ENCODE data around the gene LHX4.

Gene LHX4

DNA sequence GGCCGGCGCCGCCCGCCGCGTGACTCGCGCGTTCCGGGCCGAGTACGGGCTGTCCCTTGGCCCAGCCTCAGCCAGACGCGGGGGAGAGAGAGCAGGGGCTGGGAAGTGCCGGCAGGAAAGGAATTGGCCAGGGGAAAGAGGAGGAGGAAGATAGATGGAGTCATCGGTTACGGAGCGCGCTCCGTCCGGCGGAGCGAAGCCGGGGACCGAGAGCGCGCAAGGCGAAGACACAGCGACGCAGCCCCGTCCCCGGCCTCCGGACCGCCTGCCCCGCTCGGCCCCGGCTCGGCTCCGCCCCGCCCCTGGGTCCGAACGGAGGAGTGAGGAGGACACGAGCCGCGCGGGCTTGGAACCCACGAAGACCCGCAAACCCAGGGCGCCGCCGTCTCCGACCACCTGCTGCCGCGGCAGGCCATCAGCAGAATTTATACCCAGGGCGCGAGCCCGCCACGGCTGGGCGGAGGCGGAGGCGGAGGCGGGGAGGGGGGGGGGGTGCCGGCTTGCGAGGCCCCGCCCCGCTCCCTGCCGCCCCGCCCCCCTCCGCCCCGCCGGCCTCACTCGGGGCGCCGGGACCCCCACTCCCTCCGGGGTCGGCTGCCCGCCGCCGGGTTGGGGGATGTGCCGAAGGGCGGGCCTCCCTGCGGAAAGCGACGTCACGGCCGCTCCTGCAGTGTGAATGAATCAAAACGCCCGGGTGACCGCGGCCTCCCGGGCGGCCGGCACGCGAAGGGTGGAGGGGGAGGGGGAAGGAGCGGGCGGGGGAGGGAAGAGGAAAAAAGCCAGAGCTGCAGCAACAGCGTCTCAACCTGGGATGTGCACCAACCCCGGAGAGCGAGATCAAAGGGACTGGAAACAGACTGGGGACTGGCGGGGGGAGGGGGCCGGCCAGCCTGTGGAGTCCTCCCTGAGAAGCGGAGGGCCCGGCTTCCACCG lies at the start of gene LHX4:
LHX4 (plus strand) TSS at position 782 of the 933 bp plus-strand sequence. CDS start 266 bp downstream, outside the sequence.
- DNase-seq: no peak

DNA sequence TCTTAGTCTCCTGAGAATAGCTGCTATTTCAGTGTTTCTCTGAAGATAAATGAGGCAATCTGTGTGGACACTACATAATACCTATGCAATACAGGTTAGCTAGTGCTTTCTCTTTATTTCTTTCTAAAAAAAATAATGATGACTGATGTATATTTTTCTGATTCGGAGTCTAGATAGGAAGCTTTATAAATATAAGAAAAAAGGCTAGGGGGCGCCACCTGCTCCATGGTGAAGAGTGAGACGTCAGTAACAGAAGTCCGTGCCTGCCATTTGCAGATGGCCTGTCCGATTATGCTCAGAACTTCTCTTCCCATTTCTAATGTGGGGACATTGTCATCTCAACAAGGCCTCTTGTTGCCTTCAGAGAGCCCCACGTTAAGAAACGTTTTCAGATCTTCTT lies 49.0 kb upstream of the LHX4 start:
- peak; percentile 3 for DNase-seq

DNA sequence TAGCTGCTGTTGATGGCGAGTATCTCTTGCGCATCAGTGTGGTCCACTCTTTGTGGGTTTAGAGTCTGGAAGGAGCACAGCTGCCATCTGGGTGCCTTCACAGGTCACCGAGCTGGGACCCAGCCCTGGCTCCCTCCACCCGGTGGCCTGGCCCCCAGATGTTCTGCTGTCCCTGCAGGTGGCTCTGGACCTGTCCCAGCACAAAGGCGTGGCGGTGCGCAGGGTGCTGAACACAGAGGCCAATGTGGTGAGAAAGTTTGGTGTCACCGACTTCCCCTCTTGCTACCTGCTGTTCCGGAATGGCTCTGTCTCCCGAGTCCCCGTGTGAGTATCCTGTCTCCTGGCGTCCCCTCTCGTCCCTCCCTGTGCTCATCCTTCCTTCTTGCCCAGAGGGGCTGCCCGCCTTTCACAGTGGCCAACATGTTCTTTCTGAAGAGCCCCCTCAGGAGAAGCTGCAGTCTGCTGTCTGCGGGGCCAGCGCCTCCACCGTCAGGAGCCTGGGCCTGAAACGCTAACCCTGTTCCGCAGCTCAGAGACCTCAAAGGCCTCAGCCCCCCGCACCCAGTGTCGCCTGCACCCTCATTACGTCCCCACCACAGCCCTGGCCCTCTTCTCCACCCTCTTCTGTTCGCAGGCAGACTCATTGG lies 47.9 kb upstream of the LHX4 start:
- peak; percentile 26 for DNase-seq

DNA sequence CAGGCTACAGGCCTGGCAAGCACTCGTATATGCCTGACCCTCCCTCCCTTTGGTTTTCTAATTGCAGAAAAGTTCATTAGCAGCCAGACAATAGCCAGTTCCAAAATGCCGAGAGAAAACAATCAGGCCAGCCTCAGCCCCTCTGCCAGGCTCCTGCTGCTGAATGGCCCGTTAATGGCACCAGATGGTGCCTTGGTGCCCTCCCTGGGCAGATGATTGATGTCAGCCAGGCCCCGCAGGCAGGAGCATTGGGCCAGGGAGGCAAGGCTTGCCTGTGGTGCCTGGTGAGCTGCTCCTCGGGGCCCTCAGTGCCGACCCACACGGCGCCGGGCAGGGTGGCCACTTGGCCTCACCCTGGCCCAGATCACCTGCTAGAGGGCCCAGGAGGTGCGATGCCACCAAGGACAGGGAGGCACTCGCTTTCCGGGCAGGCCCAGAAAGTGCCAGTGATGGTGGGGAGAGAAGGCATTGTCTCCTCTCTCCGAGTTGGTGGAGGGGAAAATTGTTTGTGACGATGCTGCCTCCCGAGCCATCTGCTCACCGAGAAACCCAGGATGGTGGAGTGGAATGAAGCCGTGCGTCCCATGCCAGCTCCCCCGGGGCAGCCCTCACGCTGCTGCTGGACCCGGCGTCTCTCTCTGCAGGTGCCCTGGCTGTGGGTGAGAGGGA lies 47.3 kb upstream of the LHX4 start:
- DNase-seq: peak; percentile 57

DNA sequence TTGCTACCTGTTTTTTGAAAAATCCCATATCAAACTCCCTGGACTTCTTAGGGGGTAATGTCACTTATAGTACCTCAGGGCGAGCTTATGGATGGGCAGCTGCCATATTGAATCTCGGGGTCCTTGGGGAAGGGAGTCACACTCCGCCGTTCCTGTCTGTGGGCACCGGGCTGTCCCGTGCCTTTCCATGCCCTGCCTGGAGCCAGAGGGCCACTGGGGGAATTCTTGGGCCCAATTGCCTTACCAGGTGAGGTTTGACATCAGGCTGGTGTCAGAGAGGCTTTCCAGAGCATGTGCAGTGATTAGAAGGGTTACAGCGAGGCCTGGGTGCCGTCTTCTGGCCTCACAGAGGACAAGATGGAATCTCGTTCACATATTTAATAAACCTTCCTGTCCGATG lies 46.6 kb upstream of the LHX4 start:
- DNase-seq: no peak

DNA sequence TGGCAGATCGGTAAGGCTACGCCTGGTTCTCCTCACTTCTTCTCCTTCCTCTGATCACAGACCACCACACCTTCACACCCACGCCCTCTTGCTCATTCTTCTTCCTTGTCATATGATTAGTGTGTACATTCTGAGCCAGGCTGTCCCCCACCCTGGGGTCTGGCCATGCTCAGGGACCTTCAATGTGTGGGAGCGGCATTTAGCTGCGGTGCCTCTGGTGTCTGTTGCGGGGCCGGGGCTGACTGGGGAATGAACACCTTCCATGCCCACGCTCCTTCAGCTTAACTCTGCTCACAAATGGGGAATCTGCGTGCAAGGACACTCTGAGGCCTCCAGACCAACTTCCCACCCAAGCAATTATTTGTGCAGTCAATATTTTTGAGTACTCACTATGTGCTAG lies 46.0 kb upstream of the LHX4 start:
- no peak for DNase-seq

DNA sequence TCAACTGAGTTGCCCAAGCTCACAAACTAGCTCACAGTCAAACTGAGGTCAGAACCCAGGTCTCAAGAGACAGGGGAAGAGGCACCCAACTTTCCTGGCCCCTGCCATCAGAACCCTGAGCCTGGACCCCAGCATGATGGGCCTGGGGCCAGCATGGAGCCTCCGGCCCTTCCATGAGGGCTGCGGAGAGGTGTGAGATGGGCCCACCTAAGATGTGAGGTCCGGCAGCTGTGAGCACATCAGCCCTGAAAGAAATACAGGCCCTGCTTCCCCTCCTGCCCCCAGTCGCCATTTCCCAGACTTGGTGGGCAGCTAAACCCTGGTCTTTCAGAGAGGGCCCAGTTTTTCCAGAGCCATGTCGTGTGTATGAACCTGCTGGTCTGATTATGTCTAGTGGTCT lies 44.8 kb upstream of the LHX4 start:
- DNase-seq: no peak

DNA sequence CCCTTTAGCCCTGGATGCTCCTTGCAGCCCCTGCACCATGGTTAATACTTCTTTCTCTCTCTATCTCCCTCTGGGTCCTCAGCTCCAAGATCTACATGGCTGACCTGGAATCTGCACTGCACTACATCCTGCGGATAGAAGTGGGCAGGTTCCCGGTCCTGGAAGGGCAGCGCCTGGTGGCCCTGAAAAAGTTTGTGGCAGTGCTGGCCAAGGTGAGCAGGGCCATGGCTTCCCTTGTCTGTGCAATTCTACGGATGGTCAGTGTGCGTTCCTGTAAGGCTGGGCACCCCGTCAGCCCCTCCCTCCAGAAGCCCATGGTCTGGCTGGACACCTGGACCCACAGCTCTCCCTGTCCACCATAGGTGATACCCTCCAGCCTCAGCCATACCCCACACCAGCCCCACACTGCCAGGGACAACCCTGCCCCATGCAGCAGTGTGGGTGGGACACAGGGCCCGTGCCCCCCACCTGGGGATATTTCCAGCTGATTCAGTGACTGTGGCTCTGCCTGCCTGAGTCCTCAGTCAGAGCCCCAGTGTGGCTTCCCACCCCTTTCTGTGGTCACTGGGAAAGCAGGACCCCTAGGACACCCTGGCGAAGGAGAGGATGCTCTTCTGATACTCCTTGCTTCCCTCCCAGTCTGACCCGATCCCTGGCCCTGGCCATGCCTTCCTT lies 44.0 kb upstream of the LHX4 start:
- DNase-seq: no peak

DNA sequence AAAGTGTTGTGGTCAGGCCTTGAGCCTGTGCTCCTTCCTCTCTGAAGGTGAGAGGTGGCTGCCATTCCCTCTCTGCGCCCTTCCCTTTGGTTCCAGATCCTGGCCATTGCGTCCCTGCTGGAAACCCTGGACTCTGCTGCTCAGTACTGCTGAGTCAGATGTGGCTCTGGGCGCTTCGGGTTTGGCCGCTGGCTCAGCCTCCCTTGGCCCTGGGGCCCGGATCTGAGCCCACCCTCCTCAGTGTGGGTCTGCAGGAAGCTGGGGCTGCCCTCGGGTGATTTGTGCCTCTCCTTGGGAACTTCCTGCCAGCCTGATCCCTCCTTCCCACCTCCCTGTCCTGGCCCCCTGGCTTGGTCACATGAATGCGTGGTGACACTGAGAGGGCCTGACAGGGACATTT lies 43.2 kb upstream of the LHX4 start:
- DNase-seq: no peak

DNA sequence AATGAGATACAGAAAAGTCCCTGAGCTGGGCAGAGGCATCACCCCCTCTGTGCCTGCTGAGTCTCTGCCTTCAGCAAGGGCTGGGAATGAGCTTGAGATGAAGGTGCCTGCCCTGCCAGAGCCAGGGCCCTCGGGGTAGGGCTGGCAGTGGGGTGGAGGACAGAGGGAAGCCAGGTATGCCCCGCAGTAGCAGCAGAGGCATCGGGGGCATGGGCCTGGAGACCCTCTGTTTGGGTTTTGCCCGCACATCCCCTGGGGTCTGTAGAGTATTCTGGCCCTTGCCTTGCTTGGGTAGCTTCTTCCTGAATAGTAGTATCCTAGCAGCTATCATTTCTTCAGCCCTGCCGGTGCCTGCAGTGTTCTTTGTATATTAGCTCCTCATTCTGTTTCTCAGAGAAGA lies 42.4 kb upstream of the LHX4 start:
- no peak for DNase-seq

DNA sequence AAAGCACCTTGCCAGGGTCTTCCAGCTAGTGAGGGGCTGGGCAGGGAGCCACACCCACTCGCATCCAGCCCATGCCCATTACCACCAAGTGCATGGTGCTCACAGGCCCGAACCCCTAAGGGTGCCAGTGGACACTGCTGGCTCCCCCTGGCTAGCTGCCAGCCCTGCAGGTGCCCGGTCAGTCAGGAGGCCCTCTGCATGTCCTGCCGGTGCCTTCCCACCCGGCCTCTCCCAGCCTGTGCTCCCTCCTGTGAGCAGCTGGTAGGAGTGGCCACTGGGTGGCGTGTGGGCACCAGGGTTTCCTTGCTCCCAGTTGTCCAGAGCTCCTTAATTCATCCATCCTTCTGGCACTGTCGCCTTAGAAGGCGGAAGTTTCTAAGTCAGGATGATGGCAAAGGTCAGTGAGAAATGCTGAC lies 42.0 kb upstream of the LHX4 start:
- DNase-seq: peak; percentile 41

DNA sequence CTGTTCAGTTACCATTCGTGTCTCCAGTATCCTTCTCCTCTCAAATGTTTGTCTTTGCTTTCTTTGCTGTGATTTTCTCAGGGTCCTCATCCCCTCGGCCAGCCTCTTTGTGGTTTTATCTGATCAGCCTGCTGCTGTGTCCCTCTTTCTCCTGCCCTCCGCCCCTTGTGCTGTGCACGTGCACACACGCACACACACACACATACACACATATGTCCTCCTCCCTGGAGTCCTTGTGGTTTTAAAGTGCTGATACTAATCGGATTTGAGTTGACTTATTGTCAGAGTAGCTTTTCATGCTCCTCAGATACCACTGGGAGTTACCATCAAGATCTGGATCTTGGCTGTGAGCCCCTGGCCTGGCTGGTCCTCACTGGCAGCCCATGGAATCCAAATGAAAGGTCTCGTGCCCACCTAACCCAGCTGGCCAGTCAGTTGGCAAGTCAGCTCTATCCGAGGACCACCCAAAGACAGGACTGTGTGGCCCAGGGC lies 41.3 kb upstream of the LHX4 start:
- no peak for DNase-seq

DNA sequence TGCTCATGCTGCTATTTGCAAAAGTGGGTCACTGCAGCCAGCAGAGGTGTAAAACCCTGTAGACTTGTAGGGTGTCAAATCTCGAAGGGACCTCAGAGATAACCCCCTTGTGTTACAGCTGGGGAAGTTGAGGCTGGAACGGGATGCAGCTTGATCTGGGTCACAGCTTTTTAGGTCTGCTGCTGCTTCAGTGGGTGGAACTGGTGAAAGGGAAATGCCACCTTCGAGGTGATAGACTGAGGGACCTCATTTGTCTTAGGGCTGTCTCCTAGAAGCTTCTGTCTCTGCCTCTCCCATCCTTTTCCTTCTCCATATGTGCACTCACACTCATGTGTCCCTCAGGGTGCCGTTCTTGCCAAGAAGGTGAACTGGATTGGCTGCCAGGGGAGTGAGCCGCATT lies 40.0 kb upstream of the LHX4 start:
- no peak for DNase-seq

DNA sequence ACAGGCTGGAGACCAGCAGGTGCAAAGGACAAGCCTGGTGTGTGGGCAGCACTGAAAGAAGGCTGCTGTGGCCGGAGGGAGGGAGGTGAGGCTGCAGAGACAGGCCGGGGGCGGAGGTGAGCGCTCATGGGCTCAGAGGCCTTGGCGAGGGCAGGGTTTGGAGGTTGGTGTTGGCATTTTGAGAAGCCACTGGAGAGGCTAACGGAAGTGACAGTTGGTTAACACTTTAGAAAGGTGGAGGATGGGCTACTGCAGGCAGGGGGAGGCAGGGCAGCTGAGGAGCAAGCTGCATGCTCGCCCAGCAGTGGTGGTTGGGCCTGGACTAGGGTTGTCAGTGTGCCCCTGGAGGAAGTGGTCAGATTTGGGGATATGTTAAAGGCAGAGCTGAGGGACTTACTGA lies 37.9 kb upstream of the LHX4 start:
- no peak for DNase-seq

DNA sequence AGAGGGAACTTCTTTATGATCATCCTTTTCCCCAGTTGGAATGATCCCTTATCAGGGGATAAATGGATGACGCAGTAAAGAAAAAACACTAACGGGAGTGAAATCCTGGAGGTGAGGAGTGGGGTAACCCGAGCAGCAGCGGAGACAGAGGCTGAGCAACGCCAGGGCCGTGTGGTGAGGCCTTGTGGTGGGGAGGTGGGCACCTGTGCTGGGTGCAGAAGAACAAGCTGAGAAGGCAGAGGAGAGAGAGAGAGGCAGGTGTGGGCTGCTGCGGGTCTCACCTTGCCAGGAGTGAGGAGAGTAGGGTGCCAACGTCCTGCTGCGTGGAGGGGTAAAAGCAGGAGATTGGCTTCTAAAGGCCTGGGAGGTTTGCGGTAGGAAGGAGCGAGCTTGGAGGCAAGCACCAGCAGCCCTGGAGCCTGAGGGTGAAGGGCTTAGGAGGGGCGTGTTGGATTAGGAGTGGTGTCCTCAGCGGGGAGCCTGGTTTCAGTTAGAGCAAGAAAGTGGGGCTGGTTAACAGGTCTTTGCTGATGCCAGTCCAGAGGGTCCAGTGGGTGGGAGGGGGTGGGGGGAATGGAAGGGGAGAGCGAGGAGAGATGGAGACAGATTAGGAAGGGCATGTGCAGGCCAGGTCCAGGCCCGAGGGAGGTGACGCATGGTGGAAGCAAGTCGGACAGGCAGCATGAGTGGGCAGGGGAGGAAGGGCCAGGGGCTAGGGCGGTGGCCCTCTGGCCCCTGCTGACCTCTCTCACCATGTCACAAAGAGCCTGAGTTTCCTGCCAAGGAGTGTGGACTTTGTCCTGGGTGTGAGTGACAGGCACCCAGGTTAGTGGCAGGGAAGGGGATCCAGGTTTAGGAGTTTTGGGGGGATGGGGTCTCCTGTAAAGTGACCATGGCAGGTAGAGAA lies 36.7 kb upstream of the LHX4 start:
- no peak for DNase-seq

DNA sequence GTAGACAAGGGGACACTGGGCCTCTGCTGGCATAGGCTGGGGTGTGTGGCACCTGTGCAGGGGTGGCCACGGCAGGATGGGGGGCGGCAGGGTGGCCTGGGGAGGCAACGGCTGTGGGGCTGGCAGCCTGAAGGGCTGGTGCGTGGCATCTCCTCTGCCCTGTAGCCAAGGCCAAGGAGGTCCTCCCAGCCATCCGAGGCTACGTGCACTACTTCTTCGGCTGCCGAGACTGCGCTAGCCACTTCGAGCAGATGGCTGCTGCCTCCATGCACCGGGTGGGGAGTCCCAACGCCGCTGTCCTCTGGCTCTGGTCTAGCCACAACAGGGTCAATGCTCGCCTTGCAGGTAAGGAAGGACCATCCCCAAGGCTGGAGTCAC lies 36.0 kb upstream of the LHX4 start:
- no peak for DNase-seq

DNA sequence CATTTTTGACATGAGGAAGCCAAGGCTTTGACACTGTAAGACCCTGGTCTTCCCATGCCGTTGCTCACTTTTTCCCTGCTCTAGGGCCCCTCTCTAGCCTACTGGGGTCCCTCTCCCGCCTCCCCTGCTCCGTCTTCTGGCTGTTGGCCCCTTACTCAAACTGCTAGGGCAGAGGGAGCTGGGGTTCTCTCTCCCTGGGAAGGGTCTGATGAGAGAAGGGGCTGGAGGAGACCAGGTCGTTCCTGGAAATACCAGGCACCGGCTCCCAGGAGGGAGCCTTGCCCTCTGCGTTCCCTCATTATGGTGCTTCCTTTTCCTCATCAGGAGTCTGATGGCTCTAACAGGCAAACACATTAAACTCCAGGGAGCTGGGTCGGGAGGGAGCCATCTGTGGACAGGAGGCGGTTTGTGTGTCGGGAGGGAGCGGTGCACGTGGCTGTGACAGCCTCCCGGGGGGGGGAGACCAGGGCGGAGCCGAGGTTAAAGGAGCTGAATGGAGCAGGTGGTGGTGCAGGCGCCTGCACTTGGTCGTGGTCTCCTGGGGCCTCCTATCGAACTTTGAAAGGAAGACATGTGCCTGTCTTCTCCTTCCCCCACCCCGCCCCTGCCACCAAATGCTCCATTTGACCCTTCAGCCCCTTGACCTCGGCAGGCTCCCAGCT lies 35.4 kb upstream of the LHX4 start:
- no peak for DNase-seq

DNA sequence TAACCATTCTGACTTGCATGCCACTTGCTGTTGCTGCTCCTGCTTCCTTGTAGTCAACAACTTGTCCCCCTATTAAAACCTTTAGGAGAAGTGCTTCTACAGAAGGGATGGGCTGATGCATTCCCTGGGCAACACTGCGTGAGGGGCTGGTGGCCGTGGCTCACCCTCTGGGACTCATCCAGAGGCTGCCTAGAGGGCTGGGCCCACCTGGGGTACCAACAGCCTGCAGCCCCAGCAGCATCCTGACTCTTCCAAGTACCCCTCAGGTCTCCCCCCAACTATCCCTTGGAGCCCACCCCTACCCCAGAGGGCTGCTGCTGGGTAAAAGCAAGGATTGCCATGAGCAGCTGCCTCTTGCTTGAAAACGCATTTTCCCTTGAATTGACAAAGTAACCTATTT lies 34.7 kb upstream of the LHX4 start:
- no peak for DNase-seq

DNA sequence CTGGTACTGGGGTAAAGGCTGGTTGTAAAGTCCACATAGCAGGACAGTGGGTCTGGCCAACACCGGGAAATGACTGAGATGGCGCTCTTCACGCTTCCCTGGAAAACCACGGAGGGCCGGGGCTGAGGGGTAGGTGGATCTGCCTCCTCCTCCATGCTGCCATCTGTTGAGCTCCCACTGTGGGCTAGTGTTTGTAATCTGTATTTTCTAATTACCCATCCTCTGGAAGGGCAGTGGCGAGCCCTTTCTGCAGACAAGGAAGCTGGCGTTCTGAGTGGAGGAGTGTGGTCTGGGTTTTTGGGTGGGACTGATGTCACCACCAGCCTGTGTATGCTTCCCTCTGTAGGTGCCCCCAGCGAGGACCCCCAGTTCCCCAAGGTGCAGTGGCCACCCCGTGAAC lies 34.1 kb upstream of the LHX4 start:
- no peak for DNase-seq

DNA sequence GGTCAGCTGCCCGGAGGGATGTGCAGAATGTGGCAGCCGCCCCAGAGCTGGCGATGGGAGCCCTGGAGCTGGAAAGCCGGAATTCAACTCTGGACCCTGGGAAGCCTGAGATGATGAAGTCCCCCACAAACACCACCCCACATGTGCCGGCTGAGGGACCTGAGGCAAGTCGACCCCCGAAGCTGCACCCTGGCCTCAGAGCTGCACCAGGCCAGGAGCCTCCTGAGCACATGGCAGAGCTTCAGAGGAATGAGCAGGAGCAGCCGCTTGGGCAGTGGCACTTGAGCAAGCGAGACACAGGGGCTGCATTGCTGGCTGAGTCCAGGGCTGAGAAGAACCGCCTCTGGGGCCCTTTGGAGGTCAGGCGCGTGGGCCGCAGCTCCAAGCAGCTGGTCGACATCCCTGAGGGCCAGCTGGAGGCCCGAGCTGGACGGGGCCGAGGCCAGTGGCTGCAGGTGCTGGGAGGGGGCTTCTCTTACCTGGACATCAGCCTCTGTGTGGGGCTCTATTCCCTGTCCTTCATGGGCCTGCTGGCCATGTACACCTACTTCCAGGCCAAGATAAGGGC lies 33.5 kb upstream of the LHX4 start:
- no peak for DNase-seq

DNA sequence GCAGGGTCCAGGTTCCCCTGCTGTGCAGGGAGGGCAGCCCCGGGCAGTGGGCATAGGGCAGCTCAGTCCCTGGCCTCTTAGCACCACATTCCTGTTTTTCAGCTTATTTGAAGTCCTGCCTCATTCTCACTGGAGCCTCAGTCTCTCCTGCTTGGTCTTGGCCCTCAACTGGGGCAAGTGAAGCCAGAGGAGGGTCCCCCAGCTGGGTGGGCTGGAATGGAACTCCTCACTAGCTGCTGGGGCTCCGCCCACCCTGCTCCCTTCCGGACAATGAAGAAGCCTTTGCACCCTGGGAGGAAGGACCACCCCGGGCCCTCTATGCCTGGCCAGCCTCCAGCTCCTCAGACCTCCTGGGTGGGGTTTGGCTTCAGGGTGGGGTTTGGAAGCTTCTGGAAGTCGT lies 32.8 kb upstream of the LHX4 start:
- no peak for DNase-seq
